Fibroblast of lung (primary cell): ENCODE results near the gene GPR157. TPM values are rescaled to one million over a fixed set of nuclear protein-coding genes. Genes with fewer than 3 reads are reported as not detected.
A peak's percentile ranks its signal among the peaks of the same experiment; 100 is the strongest.

Source experiments
- DNase-seq, 2 donors: peaks; one replicate each; pipeline versions ENCODE4 v3.0.0 to v3.0.0-alpha.2; 2010; ENCODE audit warnings: low read depth in 2 of 2
- H2AFZ ChIP-seq: 2 replicates; pipeline ENCODE4 v1.5.1; 2012; ENCODE audit warnings: low read length, control low read depth, inconsistent platforms
- H3K27ac ChIP-seq: 2 replicates; pipeline ENCODE4 v1.5.1; 2011; ENCODE audit warnings: low read length, control low read depth; ENCODE audit not compliant: insufficient read depth
- H3K27me3 ChIP-seq: 2 replicates; pipeline ENCODE4 v1.5.1; 2011; ENCODE audit warnings: mild to moderate bottlenecking, low read length; ENCODE audit not compliant: control insufficient read depth, insufficient read depth
- H3K36me3 ChIP-seq: 2 replicates; pipeline ENCODE4 v1.5.1; 2011; ENCODE audit warnings: low read length; ENCODE audit not compliant: control insufficient read depth, insufficient read depth
- H3K4me1 ChIP-seq: 2 replicates; pipeline ENCODE4 v1.5.1; 2011; ENCODE audit warnings: low read length; ENCODE audit not compliant: control insufficient read depth, insufficient read depth; ENCODE audit errors: extremely low read depth
- H3K4me2 ChIP-seq: 2 replicates; pipeline ENCODE4 v1.5.1; 2011; ENCODE audit warnings: low read length, control low read depth; ENCODE audit not compliant: insufficient read depth; ENCODE audit errors: extremely low read depth
- H3K4me3 ChIP-seq, 4 experiments: fragments of 200-600 bp in 1 of 4; sonication (generic) in 1 of 4; replicated peaks in 1 of 4; 2 replicates each; pipeline ENCODE4 v1.5.1; 2011 to 2016; ENCODE audit warnings: low read length in 4 of 4, low read depth in 3 of 4, mild to moderate bottlenecking in 3 of 4, control low read depth in 2 of 4, inconsistent platforms in 1 of 4, mixed read lengths in 1 of 4; ENCODE audit not compliant: insufficient read depth in 1 of 4; ENCODE audit errors: control extremely low read depth in 1 of 4
- H3K79me2 ChIP-seq: 2 replicates; pipeline ENCODE4 v1.5.1; 2012; ENCODE audit warnings: mild to moderate bottlenecking, low read length, inconsistent platforms; ENCODE audit not compliant: control insufficient read depth, insufficient read depth
- H3K9ac ChIP-seq: 2 replicates; pipeline ENCODE4 v1.5.1; 2011; ENCODE audit warnings: mild to moderate bottlenecking, low read length, control low read depth; ENCODE audit not compliant: insufficient read depth
- H3K9me3 ChIP-seq: 2 replicates; pipeline ENCODE4 v1.5.1; 2012; ENCODE audit warnings: low read depth, low read length; ENCODE audit not compliant: control insufficient read depth, insufficient read depth
- H4K20me1 ChIP-seq: 2 replicates; pipeline ENCODE4 v1.5.1; 2011; ENCODE audit warnings: low read length; ENCODE audit not compliant: control insufficient read depth, insufficient read depth; ENCODE audit errors: extremely low read depth
- CTCF ChIP-seq, 2 donors: IDR thresholded peaks in 1 of 2; conservative IDR thresholded peaks in 1 of 2; 1 replicate in 1 of 2; 2 replicates in 1 of 2; pipeline ENCODE4 v1.5.1; 2011 to 2012; ENCODE audit warnings: low read length in 2 of 2, control low read depth in 1 of 2, inconsistent platforms in 1 of 2, low read depth in 1 of 2, mild to moderate bottlenecking in 1 of 2
- EZH2 ChIP-seq: IDR thresholded peaks from 2 replicates; pipeline ENCODE4 v1.5.1; 2012; ENCODE audit warnings: low read length, control low read depth, mild to moderate bottlenecking; ENCODE audit errors: missing control alignments
- polyA plus RNA-seq, 2 donors: library from polyadenylated mRNA; depleted of rRNA in 1 of 2; stranded (reverse) in 1 of 2; unstranded in 1 of 2; fragments of >200 nt; gene quantifications; 2 replicates each; pipeline ENCODE4 v1.2.1, GENCODE V29; 2011 to 2012; ENCODE audit warnings: missing spikeins in 1 of 2
- total RNA-seq: library from RNA; depleted of rRNA; stranded (reverse); fragments of >200 nt; gene quantifications from 2 replicates; pipeline ENCODE4 v1.2.1, GENCODE V29; 2014

GPR157 gene
- total and polyA plus RNA-seq, 2 donors (not counting 1 experiment from before 2014, with no cell fraction given), result 0.82 to 3.1 TPM

GRCh38 chr1:9070486-9070885, 58.4 kb downstream of the GPR157 start:
- Histone ChIP-seq H3K27ac (no peak overlapping the region), H3K9me3 (no peaks in the 10 kb centered on the region), H3K9ac (no peak overlapping the region)

GRCh38 chr1:9069326-9070100, 59.4 kb downstream of the GPR157 start, which contains the start of gene SLC2A5:
TSS of gene SLC2A5 (minus strand) at chr1:9069635. CDS start at chr1:9069536, 99 bp downstream.
- Histone ChIP-seq H3K4me3 (peak within 1 kb of the TSS in 2 of 4 experiments; percentile 3 to 31), H3K36me3 (no peaks in the 10 kb centered on the region), H4K20me1 (no peaks in the 10 kb centered on the region), H3K79me2 (no peaks in the 10 kb centered on the region), H3K27me3 (no peaks in the 10 kb centered on the region), H3K4me2 (peak within 1 kb of the TSS; percentile 68), H3K9ac (no peak within 1 kb of the TSS), H3K27ac (no peak within 1 kb of the TSS), H3K4me1 (peaks cover 15% of the 10 kb centered on the region), H3K9me3 (no peaks in the 10 kb centered on the region), H2AFZ (peak within 1 kb of the TSS; percentile 27)
- TF ChIP-seq EZH2, result no peak
- TF ChIP-seq CTCF (conservative IDR thresholded peaks at IDR 0.05 in 1 of 2, IDR thresholded peaks at IDR 0.05 in 1 of 2; ENCODE audit: low read depth in 1 of 2, low read length in 2 of 2), result no peak
- DNase-seq, result peak; percentile 22 to 26

More at GRCh38 chr1:9070486-9070885, 58.4 kb downstream of the GPR157 start:
- Histone ChIP-seq H3K27me3 (peaks cover 3% of the 10 kb centered on the region), H3K4me2 (no peak overlapping the region), H3K4me1 (peaks cover 13% of the 10 kb centered on the region), H2AFZ (no peak overlapping the region), H3K4me3 (no peak overlapping the region), H3K36me3 (no peaks in the 10 kb centered on the region), H4K20me1 (no peaks in the 10 kb centered on the region), H3K79me2 (no peaks in the 10 kb centered on the region)
- TF ChIP-seq CTCF (conservative IDR thresholded peaks at IDR 0.05 in 1 of 2, IDR thresholded peaks at IDR 0.05 in 1 of 2; ENCODE audit: low read depth in 1 of 2, low read length in 2 of 2), result no peak
- DNase-seq, result no peak

- peak in 1 of 2 donors; percentile 38 for DNase-seq
Measured at GRCh38 chr1:9068981-9069325, 59.9 kb downstream of the GPR157 start.

More at GRCh38 chr1:9068981-9069325, 59.9 kb downstream of the GPR157 start:
- no peaks in the 10 kb centered on the region for H3K27me3 ChIP-seq
- H3K36me3 ChIP-seq, result no peaks in the 10 kb centered on the region
- no peaks in the 10 kb centered on the region for H3K9me3 ChIP-seq
- H3K4me1 ChIP-seq, result peaks cover 18% of the 10 kb centered on the region
- no peak overlapping the region for H3K27ac ChIP-seq
- H3K9ac ChIP-seq, result no peak overlapping the region
- H3K4me3 ChIP-seq, result peak overlapping the region in 2 of 4 experiments; percentile 3 to 31
- no peaks in the 10 kb centered on the region for H4K20me1 ChIP-seq
- TF ChIP-seq EZH2 (no peak), CTCF (conservative IDR thresholded peaks at IDR 0.05 in 1 of 2, IDR thresholded peaks at IDR 0.05 in 1 of 2; ENCODE audit: low read depth in 1 of 2, low read length in 2 of 2) (no peak)
- peak overlapping the region; percentile 27 for H2AFZ ChIP-seq
- H3K79me2 ChIP-seq, result no peaks in the 10 kb centered on the region
- peak overlapping the region; percentile 68 for H3K4me2 ChIP-seq
